ENCODE data around the gene PLEKHG1. TPM values are rescaled to one million over a fixed set of nuclear protein-coding genes. Genes with fewer than 3 reads are reported as not detected.

Gene PLEKHG1
- polyA plus RNA-seq (2011; rRNA removed) = 0.93 and 1.2 TPM in 2 replicates
- polyA plus RNA-seq (2012; cell fraction: cytosol; rRNA removed) = 0.08 and 0.16 TPM in 2 replicates
- polyA plus RNA-seq (2012; cell fraction: nucleus; rRNA removed) = 0.10 and 0.11 TPM in 2 replicates
- polyA plus RNA-seq (2017; fragmentation: RNase III; extraction: RNeasy Plus Mini Kit Qiagen cat#74134 plus additional on column Dnase treatment) = 0.17 to 0.40 TPM (median 0.17 TPM) in 3 replicates
- 2.5 and 4.1 TPM in 2 replicates for polyA minus RNA-seq (2011; rRNA and poly(A)+ RNA removed)

- 35% methylated on average over 20 of the region's 54 CpGs for WGBS (ENCODE audit: missing lambda C conversion rate)
- TF ChIP-seq SMC3 (IDR thresholded peaks at IDR 0.05) = no peak
- TF ChIP-seq CBX2 (IDR thresholded peaks at IDR 0.05; ENCODE audit: borderline replicate concordance, low read depth) = no peak
- TF ChIP-seq MAFK (IDR thresholded peaks at IDR 0.05; ENCODE audit: partially characterized antibody) = peak; percentile 65
- no peak for TF ChIP-seq FOXS1 (CRISPR knock-in tag; IDR thresholded peaks at IDR 0.05)
- no peak for TF ChIP-seq NPAS2 (CRISPR knock-in tag; IDR thresholded peaks at IDR 0.05; ENCODE audit: borderline replicate concordance)
- Histone ChIP-seq H3K27ac (peak within 1 kb of the TSS; percentile 62 to 79; a peak in 5 of 6 replicates), H3K9me3 (no peaks in the 10 kb centered on the region), H3K4me3 (peak within 1 kb of the TSS; percentile 56), H3K4me2 (peak within 1 kb of the TSS; percentile 100), H3K4me1 (no peaks in the 10 kb centered on the region; the same call in 2 of the 3 replicates)
- FAIRE-seq (no peak), DNase-seq (ENCODE audit: low read depth in 1 of 2, low spot score in 1 of 2) (peak; percentile 19 to 34), ATAC-seq (peak; percentile 84 to 85)
- POLR2A ChIA-PET = interaction anchor here (0.6 kb wide), 1 partner anchor 1441 kb away, joined by 3 read pairs; no protein-coding TSS in a partner anchor
- CTCF ChIA-PET = interaction anchor here (0.8 to 0.9 kb wide), 2 partner anchors 11 to 182 kb away, joined by 3 read pairs; no protein-coding TSS in a partner anchor
Measured at GRCh38 chr6:150599199-150600009, at the start of gene PLEKHG1. Gene PLEKHG1, plus strand, starts transcription at chr6:150599885. Its CDS starts 133,797 bp downstream, at chr6:150733682.

DNA sequence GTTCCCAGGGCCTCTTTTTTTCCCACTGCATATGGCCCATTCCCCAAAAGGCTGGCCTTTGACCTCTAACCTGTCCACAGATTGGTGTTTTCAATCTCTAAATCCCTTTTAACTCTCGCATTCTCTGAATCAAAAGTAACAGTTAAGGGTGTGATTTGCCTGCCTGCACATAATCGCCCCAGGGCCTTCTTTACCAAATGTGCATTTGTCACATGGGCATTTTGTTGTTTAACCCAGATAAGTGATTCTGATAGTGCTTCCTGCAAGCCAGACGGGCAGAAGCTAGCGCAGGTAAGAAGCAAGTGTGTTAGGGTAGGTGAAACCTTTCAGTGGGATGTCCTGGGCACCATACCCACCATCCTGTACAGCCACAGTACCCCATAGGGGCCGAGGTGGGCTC is 49.4 kb upstream of the PLEKHG1 start:
- no peaks in the 10 kb centered on the region for H3K9me3 ChIP-seq
- no peak overlapping the region for H3K4me3 ChIP-seq
- ChIA-PET POLR2A (no interaction called here), CTCF (no interaction called here)
- no peaks in the 10 kb centered on the region for H3K4me1 ChIP-seq
- TF ChIP-seq NFE2L2 (conservative IDR thresholded peaks at IDR 0.05; ENCODE audit: low read length) (no peak), MAZ (IDR thresholded peaks at IDR 0.05; ENCODE audit: borderline replicate concordance, low read depth, low read length) (no peak), POLR2A (IDR thresholded peaks at IDR 0.05; ENCODE audit: low read length) (no peak), CBX8 (IDR thresholded peaks at IDR 0.05) (no peak), HEYL (CRISPR knock-in tag; IDR thresholded peaks at IDR 0.05) (no peak)
- TF ChIP-seq, protein P1, sequence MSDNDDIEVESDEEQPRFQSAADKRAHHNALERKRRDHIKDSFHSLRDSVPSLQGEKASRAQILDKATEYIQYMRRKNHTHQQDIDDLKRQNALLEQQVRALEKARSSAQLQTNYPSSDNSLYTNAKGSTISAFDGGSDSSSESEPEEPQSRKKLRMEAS (IDR thresholded peaks at IDR 0.05) = no peak
- H3K27ac ChIP-seq = no peak overlapping the region
- no peak for ATAC-seq
- DNase-seq (ENCODE audit: low read depth in 1 of 2, low spot score in 1 of 2) = no peak
- 58% methylated on average over 5 of the region's 5 CpGs for WGBS (ENCODE audit: missing lambda C conversion rate)
- FAIRE-seq = no peak
- no peak overlapping the region for H3K4me2 ChIP-seq

DNA sequence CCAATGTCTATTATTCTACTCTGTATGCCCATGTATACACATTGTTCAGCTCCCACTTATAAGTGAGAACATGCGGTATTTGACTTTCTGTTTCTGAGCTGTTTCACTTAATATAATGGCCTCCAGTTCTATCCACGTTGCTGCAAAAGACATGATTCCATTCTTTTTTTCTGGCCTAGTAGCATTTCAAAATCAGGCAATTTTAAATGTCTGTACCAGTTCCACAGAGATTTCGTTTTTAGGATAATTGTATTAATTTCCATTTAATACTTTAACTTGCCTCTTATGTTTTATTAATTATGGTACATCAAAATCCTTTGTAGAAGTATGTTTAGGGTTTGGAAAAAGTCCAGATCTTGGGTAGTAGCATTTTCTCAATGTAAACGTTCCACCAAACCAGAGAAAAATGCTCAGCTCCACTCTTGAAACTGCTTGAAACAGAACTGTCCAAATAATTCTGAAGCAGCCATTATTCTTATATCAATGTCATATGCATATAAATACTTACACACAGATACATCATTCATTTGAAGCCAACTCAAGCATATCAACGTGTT is 42.6 kb upstream of the PLEKHG1 start:
- 20% methylated on average over 5 of the region's 5 CpGs for WGBS (ENCODE audit: missing lambda C conversion rate)
- FAIRE-seq = no peak
- Histone ChIP-seq H3K27ac (no peak overlapping the region), H3K4me2 (no peak overlapping the region), H3K4me1 (no peaks in the 10 kb centered on the region), H3K9me3 (no peaks in the 10 kb centered on the region), H3K4me3 (no peak overlapping the region)
- CTCF ChIA-PET = no interaction called here
- DNase-seq (ENCODE audit: low read depth in 1 of 2, low spot score in 1 of 2) = no peak
- TF ChIP-seq CBX8 (IDR thresholded peaks at IDR 0.05) (peak; percentile 55; the same call in 1 of the 2 replicates), RNF2 (IDR thresholded peaks at IDR 0.05; ENCODE audit: borderline replicate concordance, low read depth) (peak; percentile 75), NR3C1 (IDR thresholded peaks at IDR 0.05) (no peak)
- ATAC-seq = no peak
- POLR2A ChIA-PET = no interaction called here

DNA sequence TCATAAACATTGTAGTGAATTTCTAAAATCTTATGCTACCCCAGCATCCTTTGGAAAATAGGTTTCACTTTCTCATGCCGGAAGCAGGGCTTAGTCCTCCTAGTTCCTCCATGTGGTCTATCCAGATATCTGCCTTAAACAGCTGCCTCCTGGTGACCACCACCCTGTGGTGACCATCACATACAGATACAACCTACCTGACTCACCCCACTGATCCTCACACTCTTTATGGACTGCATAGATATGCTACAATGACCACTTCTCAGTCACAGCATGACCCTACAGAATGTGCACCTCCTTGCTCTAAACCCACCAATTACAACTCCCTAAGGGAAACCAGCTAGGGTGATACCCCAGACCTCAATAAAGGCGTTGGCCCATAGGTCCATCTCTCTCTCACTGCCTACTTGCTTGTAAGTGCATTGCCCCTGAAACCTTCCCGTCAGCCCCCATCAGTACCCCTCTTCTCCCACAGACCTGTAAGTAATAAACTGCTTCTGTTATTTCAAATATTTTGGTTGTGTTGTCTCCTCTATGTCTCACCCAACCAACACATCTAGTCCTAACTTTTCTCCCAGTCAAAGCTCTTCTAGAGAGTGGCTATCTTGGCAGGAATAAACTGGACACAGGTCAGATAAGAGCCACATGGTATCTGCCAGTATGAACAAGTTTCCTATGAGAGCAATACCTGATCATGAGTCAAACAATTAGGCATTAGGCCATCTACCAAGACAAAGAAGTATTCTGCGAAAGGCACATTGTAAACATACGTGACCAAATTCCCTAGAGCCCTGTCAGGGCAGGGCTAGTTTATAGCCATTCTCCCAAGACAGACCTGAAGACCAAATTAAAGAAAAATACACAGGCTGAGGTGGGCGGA is 39.4 kb upstream of the PLEKHG1 start:
- no peak for ATAC-seq
- no peak for DNase-seq (ENCODE audit: low read depth in 1 of 2, low spot score in 1 of 2)
- WGBS (ENCODE audit: missing lambda C conversion rate) = 40% methylated on average over 6 of the region's 6 CpGs
- TF ChIP-seq, protein P2, sequence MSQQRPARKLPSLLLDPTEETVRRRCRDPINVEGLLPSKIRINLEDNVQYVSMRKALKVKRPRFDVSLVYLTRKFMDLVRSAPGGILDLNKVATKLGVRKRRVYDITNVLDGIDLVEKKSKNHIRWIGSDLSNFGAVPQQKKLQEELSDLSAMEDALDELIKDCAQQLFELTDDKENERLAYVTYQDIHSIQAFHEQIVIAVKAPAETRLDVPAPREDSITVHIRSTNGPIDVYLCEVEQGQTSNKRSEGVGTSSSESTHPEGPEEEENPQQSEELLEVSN (IDR thresholded peaks at IDR 0.05; ENCODE audit: borderline replicate concordance, low read depth) = no peak
- TF ChIP-seq CTCF (IDR thresholded peaks at IDR 0.05) = no peak
- TF ChIP-seq, protein P3, sequence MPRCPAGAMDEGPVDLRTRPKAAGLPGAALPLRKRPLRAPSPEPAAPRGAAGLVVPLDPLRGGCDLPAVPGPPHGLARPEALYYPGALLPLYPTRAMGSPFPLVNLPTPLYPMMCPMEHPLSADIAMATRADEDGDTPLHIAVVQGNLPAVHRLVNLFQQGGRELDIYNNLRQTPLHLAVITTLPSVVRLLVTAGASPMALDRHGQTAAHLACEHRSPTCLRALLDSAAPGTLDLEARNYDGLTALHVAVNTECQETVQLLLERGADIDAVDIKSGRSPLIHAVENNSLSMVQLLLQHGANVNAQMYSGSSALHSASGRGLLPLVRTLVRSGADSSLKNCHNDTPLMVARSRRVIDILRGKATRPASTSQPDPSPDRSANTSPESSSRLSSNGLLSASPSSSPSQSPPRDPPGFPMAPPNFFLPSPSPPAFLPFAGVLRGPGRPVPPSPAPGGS (IDR thresholded peaks at IDR 0.05) = no peak
- no peak for TF ChIP-seq RAD21 (conservative IDR thresholded peaks at IDR 0.05 in 1 of 2, IDR thresholded peaks at IDR 0.05 in 1 of 2)
- TF ChIP-seq MYC (IDR thresholded peaks at IDR 0.05; ENCODE audit: borderline replicate concordance, low read length) = no peak
- no peak for TF ChIP-seq CBX8 (IDR thresholded peaks at IDR 0.05)
- no peak for TF ChIP-seq HDAC2 (IDR thresholded peaks at IDR 0.05)
- no peak for TF ChIP-seq TFCP2L1 (CRISPR knock-in tag; IDR thresholded peaks at IDR 0.05)
- no peak for TF ChIP-seq ZFP36 (IDR thresholded peaks at IDR 0.05; ENCODE audit: borderline replicate concordance, partially characterized antibody)
- no peak for TF ChIP-seq ZNF302 (CRISPR knock-in tag; IDR thresholded peaks at IDR 0.05)
- no peak for TF ChIP-seq SREBF2 (IDR thresholded peaks at IDR 0.05)
- Histone ChIP-seq H3K4me3 (no peak overlapping the region), H3K4me2 (no peak overlapping the region), H3K27ac (no peak overlapping the region), H3K9me3 (no peaks in the 10 kb centered on the region), H3K4me1 (no peaks in the 10 kb centered on the region)
- FAIRE-seq = no peak
- ChIA-PET POLR2A (no interaction called here), CTCF (no interaction called here)
